CD4-positive, alpha-beta T cell treated with Interleukin-17A for 4 hours (primary cell): ENCODE results near the gene QRICH2.
"Not testable (repeated sequence)": the region's sequence is repeated elsewhere in the genome, so short reads cannot be mapped to it uniquely, and the experiment has no call there.

Experiments
- DNase-seq: peaks from one replicate; pipeline ENCODE4 v3.0.0-alpha.2; 2020; ENCODE audit warnings: mixed read lengths

Gene QRICH2

DNA sequence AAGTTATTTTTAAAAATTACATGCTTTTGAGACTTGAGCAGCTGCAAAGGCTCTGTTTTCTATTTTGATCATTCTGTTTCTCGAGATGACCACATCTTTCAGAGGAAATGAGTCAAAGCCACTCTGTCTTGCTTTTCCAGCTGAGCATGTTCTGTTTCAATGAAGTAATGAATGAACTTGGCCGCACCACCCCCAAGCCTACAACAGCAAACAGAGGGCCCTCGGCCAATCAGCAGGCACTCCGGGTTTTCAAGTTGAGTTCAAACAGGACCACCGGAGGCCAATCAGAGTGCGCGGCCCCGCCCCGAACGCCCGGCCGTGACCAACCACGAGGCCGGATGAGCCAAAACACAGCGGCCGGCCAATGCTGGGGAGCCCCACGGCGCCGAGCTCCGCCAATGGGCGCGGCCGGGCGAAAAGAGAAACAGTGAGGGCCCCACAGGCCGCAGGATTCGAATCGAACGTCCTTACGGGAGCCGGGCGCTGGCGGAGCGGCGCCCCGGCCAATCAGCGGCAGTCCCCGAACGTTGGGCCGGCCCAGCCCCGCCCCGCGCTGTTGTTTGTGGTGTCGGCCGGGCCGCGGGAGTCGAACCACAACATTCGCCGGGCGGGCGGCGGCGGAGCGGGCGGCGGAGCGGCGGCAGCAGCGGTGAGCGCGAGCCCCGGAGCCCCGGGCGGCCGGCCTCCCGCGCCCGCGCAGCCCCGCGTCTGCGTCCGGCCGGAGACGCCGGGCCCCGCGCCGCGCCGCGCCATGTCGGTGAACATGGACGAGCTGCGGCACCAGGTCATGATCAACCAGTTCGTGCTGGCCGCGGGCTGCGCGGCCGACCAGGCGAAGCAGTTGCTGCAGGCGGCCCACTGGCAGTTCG, 43.1 kb downstream of the QRICH2 start, which contains the start of gene UBALD2:
Gene UBALD2 (plus strand): TSS at position 594 of the 869 bp plus-strand sequence. CDS start 158 bp downstream, at position 752.
- DNase-seq, result peak; percentile 99

DNA sequence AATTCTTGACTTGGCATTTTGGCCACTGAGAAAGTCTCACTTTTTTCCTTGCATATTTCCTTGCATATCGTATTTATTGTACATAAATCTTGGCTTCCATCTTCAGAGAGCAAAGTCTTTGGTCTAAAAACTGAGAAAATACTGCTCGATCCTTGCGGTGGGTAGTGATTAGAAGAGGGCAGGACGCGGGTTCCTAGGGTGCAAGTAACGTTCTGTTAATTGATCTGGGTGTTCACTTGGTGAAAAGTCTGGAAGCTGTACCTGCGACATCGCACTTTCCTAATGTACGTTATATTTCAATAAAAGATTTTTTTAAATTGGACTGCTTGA, 43.7 kb downstream of the QRICH2 start:
- DNase-seq, result peak; percentile 28

DNA sequence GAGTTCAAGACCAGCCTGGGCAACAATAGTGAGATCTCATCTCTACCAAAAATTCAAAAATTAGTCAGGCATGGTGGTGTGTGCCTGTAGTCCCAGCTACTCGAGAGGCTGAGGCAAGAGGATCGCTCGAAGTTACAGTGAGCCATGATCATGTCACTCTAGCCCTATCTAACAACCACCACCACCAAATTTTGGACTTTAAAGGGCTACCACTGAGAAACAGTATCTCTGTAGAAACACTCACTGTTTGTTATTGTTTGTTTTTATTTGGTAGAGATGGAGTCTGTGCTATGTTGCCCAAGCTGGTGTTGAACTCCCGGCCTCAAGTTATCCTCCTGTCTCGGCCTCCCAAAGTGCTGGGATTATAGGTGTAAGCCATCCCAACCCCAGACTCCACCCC, 44.2 kb downstream of the QRICH2 start:
- DNase-seq, result no peak

DNA sequence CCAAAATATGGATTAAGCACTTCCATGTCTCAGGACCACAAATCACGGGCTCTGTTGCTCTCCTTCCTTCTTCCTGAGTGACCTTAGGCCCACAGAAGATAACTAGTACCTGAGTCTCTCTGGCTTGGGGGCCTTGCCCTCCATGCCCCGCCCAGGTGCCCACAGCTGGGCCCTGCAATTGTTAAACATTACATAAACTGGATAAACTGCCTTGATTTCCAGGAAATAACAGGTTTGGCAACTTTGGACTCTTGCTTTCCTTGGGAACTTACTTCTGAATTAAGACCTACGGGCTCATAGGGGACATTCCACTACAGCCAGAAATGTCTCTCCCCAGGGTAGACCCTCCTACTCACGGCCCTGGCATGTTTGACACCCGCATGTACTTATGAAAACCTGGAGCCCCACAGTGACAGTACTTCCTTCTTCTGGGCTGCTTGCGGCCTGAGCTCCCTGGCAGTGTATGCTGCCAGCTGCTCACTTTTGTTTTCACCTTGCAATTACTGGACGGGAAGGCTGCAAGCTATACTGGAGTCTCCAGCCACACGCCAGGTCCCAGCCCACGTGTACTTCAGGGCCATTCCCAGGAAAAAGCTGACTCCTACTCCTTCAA, 45.2 kb downstream of the QRICH2 start:
- peak; percentile 43 for DNase-seq

DNA sequence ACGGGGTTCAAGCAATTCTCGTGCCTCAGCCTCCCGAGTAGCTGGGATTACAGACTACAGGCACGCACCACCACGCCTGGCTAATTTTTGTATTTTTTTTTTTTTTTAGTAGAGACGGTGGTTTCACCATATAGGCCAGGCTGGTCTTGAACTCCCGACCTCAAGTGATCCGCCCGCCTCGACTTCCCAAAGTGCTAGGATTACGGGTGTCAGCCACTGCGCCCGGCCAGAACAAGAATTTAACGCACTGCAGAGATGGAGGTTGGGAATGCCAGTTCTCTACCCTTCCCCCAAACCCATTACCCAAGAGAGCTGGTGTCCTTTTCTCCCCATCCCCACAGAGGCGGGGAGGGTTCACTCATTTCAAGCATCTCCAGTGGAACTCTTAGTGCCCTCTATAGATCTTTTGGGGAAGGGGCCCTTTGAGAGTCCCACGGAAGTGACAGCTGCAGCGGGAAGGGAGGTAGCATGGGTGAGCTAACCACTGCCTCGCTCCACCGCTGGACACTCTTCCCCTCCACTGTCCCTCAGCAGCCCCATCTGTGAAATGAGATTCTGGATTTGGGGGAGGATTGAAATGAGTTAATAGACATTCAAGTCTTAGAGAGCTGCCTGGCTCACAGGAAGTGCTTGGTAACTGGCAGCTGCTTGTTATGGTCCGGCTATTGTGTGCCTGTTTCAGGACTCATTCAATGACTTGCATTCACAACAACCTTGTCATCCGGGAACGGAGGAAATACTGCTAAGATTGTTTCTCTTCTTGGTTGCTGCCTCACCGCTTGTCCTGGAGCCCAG, 46.5 kb downstream of the QRICH2 start:
- peak; percentile 36 for DNase-seq

DNA sequence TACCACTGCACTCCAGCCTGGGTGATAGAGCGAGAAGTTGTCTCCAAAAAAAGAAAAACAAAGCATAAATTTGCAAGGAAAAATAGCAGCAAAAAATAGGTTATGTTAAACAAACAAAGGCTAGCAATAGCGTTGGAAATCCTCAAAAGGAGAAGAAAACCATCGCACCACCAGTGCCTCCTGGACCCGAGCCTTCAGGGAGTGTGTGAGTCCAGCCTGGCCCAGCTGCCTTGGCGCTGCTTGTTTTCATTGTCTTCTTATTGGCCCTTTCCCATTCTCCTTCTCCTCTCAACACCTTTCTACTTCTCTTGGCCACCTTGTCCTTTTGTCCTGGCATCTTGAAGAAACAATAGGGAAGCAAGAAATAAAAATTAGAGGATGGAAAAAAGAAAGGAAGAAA, 47.4 kb downstream of the QRICH2 start:
- DNase-seq, result no peak

DNA sequence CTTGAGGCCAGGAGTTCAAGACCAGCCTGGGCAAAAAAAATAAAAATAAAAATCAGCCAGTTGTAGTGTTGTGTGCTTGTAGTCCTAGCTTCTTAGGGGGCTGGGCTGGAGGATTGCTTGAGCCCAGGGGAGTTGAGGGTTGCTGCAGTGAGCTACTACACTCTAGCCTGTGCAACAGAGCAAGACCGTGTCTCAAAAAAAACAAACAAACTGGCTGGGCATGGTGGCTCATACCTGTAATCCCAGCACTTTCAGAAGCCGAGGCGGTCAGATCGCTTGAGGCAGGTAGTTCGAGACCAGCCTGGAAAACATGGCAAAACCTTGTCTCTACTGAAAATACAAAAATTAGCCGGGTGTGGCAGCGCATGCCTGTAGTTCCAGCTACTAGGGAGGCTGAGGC, 47.9 kb downstream of the QRICH2 start:
- DNase-seq, result no peak

DNA sequence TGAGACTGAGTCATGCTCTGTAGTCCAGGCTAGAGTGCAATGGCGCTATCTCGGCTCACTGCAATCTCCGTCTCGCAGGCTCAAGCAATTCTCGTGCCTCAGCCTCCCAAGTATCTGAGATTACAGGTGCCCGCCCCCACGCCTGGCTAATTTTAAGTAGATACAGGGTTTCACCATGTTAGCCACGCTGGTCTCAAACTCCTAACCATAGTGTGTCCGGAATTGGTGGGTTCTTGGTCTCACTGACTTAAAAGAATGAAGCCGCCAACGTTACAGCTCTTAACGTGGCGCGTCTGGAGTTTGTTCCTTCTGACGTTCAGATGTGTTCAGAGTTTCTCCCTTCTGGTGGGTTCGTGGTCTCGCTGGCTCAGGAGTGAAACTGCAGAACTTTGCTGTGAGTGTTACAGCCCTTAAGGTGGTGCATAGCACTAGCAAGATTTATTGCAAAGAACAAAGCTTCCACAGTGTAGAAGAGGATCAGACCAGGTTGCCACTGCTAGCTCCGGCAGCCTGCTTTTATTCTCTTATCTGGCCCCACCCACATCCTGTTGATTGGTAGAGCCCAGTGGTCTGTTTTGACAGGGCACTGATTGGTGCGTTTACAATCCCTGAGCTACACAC, 51.5 kb downstream of the QRICH2 start:
- peak; percentile 47 for DNase-seq

DNA sequence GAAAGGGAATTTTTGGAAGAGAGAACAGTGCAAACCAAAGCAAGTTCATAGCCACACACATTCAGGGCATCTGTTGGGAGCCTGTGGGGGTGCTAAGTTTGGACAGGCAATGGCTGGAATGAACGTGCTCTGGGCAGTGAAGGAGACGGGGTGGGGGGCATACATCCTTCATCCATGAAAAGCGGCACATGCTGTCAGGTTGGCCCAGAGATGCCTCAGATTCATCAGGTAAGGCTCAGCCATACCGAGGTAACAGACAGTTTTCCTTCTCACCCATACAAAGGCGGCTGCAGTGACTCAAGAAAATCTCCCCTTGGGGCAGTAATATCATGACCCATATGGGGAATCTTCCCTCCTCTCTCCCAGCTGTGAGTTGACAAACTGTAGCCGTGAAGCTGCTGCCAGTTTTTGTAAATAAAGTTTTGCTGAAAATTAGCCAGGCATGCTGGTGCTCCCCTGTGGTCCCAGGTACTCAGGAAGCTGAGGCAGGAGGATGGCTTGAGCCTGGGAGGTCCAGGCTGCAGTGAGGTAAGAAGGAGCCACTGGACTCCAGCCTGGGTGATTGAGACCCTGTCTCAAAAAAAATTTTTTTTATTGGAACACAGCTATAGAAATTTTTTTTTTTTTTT, 52.2 kb downstream of the QRICH2 start:
- DNase-seq, result no peak

DNA sequence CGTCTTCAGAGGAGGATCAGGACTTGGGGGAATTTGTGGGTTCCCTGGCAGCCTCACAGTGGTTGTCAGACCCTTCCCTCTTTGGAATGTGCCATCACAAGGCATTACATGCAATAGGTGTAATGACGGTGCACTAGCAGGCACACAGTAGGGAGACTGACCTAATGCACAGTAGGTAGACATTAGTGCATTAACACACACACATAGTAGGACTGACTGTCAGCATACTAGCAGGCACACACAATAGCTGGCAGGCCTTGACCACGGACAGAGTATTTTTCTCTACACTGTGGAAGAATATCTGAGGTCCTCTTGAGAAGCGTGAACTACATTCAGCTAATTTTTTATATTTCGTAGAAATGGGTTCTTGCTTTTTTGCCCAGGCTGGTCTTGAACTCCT, 53.8 kb downstream of the QRICH2 start:
- no peak for DNase-seq

DNA sequence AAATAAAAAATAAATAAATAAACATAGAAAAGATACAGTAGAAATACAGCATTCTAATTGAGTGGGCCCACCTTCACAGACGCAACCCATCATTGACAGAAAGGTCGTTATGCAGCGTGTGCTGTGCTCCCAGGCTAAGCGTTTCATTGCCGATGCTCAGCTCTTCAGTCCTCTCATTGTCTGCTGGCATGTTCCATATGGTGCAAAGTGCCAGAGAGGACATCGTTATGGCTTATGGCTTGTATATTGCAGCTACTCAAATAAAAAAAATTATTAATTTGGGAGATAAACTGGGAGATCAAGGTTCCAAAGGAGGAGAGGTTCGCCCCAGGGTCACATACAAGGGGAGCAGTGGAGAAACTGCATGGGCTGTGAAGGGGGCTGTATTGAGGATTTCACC, 54.2 kb downstream of the QRICH2 start:
- DNase-seq, result no peak

DNA sequence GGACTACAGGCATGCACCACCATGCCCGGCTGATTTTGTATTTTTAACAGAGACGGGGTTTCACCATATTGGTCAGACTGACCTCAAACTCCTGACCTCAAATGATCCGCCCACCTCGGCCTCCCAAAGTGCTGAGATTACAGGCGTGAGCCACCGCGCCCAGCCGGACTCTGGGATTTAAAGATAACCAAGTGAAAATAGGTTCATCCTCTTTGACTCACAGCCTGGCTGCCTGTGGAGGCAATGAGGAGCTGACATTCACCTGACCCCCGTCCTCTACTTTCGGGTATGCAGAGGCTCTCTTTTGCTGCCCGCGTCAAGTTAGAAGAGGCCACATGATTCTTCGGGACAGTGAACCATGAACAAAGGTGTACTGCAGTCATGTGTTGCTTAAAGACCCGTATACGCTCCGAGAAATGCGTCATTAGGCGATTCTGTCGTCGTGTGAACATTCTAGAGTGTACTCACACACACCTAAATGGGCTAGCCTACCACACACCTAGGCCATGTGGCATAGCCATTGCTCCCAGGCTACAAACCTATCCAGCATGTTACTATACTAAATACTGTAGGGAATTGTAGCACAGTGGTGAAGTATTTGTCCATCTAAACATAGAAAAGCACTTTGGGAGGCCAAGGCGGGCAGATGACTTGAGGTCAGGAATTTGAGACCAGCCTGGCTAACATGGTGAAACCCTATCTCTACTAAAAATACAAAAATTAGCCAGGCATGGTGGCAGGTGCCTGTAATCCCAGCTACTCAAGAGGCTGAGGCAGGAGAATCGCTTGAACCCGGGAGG, 54.9 kb downstream of the QRICH2 start:
- not testable (repeated sequence) for DNase-seq

DNA sequence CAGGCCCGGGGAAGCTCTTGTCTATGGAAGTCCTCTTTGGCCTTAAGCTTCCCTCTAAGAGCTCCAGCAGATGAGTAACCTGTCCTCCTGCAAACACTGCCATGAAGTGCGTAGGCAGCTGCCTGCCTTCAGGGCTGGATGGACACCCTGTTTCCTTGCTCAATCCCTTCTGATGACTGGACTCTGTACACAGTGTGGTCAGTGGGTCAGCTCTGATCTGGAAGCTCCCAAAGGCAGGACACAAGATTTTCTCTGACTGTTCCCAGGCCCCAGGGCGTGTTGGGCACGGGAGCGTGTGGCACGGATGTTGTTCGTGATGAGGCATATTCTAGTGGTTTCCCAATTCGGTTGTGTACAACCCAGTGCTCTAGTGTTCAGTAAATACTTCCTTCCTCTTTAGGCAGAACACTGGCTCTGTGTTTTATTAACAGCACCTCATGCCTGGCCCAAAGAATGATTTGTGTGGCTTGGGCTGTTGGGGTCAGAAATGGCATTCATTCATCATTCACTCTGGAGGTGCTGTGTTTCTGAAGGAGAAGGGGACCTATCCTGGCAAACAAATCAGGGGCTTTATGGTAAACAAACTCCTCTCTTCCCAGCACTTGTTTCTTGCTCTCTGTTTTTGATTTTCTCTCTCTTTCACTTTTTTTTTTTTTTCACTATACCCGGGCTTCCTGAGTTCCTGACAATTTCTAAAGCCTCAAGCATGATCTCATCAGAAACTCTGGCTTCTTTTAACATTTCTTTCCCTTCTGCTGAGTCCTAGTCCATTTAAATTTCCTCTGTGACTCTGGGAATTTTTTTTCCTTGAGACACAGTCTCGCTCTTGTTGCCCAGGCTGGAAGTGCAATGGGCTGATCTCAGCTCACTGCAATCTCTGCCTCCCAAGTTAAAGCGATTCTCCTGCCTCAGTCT, 55.8 kb downstream of the QRICH2 start:
- DNase-seq, result peak; percentile 66

DNA sequence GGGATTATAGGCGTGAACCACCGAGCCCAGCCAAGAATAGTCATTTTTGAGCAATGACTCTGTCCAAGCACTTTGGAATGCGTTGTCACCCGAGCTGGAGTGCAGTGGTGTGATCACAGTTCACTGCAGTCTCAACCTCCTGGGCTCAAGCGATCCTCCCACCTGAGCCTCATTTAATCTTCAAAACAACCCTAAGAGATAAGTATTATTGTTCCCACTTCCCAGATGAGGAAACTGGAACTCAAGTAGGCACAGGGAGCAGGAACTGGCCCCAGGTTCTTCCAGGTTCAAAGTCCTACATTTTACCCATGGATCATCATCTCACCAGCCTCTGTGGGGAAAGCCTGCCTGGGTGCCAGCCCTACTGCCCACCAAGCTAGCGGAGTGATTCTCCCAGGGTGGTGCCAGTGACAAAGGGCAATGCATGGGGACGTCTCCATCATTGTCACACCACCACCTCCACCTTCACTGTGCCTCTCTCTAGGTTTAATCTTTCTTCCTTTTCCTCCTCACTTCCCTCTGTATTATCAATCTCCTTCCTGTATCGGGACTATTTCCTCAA, 56.5 kb downstream of the QRICH2 start:
- DNase-seq, result no peak

DNA sequence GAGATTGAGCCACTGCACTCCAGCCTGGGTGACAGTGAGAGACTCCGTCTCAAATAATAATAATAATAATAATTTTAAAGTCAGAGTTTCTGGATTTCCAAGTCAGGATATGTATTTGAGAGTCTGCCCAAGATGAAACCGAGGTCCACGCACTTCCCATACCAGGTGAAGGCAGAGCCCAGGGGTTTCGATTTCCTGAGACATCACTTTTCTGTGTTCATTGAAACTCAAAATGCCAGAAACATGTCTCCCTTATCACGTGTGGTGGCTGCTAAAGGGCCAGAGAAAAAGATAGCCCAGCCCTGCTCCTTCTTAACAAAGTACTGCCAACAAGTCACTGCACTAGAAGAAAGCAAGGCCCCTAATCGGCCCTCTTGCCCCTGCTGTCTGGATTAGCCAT, 57.9 kb downstream of the QRICH2 start:
- no peak for DNase-seq

DNA sequence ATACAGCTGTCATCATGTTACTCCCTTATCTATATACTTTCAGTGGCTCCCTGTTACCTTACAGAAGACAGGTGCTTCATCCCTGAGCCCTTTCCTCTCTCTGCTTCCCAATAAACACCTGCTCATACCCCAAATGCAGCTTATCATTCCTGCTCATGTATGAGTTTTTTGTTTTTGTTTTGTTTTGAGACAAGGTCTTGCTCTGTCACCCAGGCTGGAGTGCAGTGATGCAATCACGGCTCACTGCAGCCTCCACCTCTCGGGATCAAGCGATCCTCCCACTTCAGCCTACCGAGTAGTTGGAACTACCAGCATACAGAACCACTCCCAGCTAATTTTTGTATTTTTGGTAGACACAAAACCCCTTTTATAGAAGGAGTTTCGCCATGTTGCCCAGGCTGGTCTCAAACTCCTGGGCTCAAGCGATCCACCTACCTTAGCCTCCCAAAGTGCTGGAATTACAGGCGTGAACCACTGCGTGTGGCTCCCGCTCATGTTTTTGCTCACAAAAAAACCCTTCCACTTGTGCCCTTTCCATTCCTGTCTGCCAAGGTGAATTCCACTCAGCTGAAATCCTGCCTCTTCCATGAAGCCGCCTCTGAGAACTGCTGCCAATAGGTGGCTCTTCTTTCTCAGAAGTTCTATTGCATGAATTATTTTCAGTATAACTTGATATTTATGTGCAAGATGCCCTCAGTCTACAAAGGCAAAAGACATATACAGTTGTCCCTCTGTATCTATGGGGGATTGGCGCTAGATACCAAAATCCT, 59.9 kb downstream of the QRICH2 start:
- no peak for DNase-seq

DNA sequence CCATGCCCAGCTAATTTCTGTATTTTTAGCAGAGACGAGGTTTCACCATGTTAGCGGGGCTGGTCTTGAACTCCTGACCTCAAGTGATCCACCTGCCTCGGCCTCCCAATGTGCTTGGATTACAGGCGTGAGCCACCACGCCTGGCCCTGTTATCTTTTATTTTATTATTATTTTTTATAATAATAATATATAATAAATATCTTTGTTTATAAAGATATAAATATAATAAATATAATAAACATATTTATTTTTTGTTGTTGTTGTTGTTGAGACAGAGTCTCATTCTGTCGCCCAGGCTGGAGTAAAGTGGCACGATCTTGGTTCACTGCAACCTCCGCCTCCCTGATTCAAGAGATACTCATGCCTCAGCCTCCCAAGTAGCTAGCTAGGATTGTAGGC, 60.8 kb downstream of the QRICH2 start:
- no peak for DNase-seq

DNA sequence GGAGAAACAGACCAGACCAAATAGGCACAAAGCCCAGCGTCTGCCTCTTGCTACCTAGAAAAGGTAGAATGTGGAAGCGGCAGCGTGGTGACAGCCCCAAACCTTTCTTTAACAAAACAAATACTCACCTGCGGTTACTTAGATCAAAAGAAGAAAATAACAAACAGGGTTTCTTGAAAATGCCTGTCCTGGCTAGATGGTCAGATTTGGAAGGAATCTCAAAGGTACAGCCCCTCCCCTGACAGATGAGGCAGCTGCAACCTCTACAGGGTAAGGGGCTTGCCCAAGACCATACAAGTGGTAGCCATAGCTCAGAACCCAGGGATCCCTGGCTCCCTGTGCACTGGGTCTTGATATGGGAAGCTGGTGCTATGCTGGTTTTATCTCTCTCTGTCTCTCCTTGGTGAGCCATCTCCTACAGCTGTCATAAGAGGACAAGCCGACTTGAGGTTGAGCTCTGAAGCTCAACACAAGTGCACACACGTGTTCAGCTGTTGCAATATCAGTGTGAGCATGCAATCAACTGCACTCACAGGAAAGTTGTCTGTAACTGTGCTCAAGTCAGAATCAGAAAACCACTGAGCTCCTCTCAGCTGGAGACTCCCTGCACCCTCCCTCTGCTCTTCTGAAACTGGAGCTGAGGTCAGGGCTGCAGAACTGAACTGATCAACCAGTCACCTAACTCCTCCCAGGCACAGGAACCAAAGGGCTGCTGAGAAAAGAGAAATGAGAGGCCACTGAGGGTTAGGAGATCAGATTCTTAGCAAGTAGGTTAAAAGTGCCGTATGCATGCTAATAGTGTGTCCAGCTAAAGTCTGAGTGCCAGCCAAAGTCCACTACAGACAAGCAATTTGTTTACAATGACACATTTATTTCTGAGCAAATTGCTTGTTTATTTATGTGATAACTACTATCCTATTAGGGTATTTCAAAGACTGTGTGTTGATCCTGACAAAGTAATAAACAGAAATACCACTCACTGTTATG, 61.7 kb downstream of the QRICH2 start:
- DNase-seq, result peak; percentile 63
